ENCODE results near the gene HCK. TPM values are rescaled to one million over a fixed set of nuclear protein-coding genes. Genes with fewer than 3 reads are reported as not detected.

HCK gene
- total and polyA plus RNA-seq, 8 donors, result 0.42 to 12.9 (median 2.2) TPM

DNA sequence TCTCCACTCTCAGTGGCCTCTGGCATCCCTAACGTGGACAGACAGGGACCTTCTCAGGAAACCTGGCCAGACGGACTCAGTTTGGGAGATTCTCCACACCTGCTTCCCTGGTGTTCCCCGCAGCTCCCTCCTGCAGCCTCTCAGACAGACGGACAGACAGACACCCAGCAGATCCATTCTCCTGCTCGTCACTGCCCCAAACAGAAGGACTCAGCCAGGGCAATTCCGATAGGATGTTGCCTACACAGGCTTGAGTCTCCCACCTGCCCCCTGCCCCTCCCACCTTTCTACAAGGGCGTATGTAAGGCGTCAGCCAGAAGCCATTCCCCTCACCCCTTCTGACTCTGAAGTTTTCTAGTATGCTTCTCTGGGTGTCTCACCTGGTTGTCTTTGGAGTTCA, 41.4 kb upstream of the HCK start:
- FAIRE-seq (no peak), ATAC-seq (no peak), DNase-seq (no peak)
- intact Hi-C loops (cut with DNase I), result no loop called here
- no peaks in the 10 kb centered on the region for H3K9me3 ChIP-seq
- H3K4me1 ChIP-seq, result no peaks in the 10 kb centered on the region
- H3K27me3 ChIP-seq, result peaks cover 0 to 3% (median 0%) of the 10 kb centered on the region in 4 donors
- WGBS, 2 donors, result 21 to 23% methylated on average over 8 of the region's 8 CpGs
- H3K27ac ChIP-seq, result no peak overlapping the region
- no peaks in the 10 kb centered on the region for H3K36me3 ChIP-seq
- TF ChIP-seq, protein P1, sequence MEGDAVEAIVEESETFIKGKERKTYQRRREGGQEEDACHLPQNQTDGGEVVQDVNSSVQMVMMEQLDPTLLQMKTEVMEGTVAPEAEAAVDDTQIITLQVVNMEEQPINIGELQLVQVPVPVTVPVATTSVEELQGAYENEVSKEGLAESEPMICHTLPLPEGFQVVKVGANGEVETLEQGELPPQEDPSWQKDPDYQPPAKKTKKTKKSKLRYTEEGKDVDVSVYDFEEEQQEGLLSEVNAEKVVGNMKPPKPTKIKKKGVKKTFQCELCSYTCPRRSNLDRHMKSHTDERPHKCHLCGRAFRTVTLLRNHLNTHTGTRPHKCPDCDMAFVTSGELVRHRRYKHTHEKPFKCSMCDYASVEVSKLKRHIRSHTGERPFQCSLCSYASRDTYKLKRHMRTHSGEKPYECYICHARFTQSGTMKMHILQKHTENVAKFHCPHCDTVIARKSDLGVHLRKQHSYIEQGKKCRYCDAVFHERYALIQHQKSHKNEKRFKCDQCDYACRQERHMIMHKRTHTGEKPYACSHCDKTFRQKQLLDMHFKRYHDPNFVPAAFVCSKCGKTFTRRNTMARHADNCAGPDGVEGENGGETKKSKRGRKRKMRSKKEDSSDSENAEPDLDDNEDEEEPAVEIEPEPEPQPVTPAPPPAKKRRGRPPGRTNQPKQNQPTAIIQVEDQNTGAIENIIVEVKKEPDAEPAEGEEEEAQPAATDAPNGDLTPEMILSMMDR (IDR thresholded peaks at IDR 0.05), result no peak
- H3K4me3 ChIP-seq, result no peak overlapping the region

DNA sequence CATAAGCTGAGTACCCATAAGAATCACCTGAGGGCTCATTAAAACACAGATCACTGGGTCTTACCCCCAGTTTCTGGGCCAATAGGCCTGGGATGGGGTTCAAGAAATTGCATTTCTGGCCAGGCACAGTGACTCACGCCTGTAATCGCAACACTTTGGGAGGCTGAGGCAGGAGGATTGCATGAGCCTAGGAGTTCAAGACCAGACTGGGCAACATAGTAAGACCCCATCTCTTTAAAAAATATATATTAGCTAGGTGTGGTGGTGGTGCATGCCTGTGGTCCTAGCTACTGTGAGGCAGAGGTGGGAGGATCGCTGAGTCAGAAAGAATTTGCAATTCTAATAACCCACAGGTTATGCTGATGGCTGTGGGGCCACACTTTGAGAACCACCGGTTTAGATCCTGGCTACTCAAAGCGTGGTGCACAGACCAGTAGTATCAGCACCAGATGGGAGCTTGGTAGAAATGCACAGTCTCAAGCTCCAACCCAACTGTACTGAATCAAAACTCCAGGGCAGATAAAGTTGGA, 39.8 kb upstream of the HCK start:
- Histone ChIP-seq H3K27me3 (peaks cover 0 to 3% (median 0%) of the 10 kb centered on the region in 4 donors), H3K27ac (no peak overlapping the region), H3K9me3 (no peaks in the 10 kb centered on the region), H3K36me3 (no peaks in the 10 kb centered on the region), H3K4me1 (no peaks in the 10 kb centered on the region), H3K4me3 (no peak overlapping the region)
- WGBS, 2 donors, result 60 to 75% methylated on average over 5 of the region's 5 CpGs
- TF ChIP-seq, protein P1 (IDR thresholded peaks at IDR 0.05), result no peak
- intact Hi-C loops (cut with DNase I), result no loop called here
- no peak for DNase-seq
- no peak for ATAC-seq
- FAIRE-seq, result no peak

DNA sequence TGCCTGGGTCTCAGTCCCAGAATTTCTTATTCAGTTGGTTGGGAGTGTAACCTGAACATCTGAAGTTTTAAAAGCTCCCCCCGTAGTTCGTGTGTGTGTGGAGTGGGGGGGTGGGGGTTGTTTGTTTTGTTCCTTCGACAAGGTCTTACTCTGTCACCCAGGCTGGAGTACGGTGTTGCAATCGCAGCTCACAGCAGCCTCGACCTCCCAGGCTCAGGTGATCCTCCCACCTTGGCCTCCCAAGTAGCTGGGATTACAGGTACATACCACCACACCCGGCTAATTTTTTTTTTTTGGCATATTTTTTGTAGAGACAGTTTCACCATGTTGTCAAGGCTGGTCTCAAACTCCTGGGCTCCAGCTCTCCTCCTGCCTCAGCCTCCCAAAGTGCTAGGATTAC, 38.7 kb upstream of the HCK start:
- H3K27ac ChIP-seq, result no peak overlapping the region
- no peak overlapping the region for H3K4me3 ChIP-seq
- H3K4me1 ChIP-seq, result peaks cover 0 to 4% (median 3%) of the 10 kb centered on the region in 3 donors
- 54 to 64% methylated on average over 7 of the region's 7 CpGs for WGBS, 2 donors
- ATAC-seq, result no peak
- no peaks in the 10 kb centered on the region for H3K9me3 ChIP-seq
- intact Hi-C loops (cut with DNase I), result no loop called here
- no peak for DNase-seq
- no peak for FAIRE-seq
- TF ChIP-seq, protein P1 (IDR thresholded peaks at IDR 0.05), result no peak
- no peaks in the 10 kb centered on the region for H3K36me3 ChIP-seq
- H3K27me3 ChIP-seq, result peaks cover 0 to 3% (median 0%) of the 10 kb centered on the region in 4 donors

DNA sequence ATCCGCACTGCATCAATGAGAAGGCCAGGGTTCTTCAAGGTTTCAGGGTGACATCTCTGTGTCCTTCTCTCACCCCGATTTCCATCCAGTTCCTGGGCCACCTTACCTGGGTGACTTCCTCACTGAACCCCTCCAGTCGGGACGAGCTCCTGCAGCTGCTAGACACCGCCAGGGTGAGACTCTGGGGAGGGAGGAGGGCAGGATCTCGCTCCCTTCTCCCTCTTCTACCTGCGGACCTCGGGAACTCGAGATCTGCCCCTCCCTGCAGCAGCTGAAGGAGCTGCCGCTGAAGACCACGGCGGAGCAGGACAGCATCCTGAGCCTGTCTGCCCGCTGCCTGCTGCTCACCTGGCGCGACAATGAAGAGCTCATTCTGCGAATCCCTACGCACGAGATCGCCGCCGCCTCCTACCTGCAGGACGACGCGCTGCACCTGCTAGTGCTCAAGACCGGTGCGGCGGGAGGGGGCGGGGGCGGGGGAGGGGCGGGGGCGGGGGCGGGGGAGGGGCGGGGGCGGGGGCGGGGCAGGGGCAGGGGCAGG, 34.3 kb upstream of the HCK start:
- DNase-seq (peak; percentile 66 to 91 (median 78)), FAIRE-seq (no peak), ATAC-seq (peak; percentile 83 to 90 (median 86))
- H3K27ac ChIP-seq, result no peak overlapping the region
- TF ChIP-seq, protein P1 (IDR thresholded peaks at IDR 0.05), result peak; percentile 17 to 37 (median 28)
- intact Hi-C loops (cut with DNase I), result no loop called here
- peaks cover 0 to 4% (median 3%) of the 10 kb centered on the region in 3 donors for H3K4me1 ChIP-seq
- H3K27me3 ChIP-seq, result no peaks in the 10 kb centered on the region
- no peaks in the 10 kb centered on the region for H3K36me3 ChIP-seq
- H3K9me3 ChIP-seq, result no peaks in the 10 kb centered on the region
- 7 to 14% methylated on average over 16 to 28 of the region's 35 CpGs for WGBS, 2 donors
- peak overlapping the region in 2 of 4 donors; percentile 67 to 73 for H3K4me3 ChIP-seq

Data from pancreas (tissue), 10 donors.